ENCODE results near the gene ENG.
A peak's percentile ranks its signal among the peaks of the same experiment; 100 is the strongest.

ENG gene

GRCh38 chr9:127789179-127789578 is 65.3 kb downstream of the ENG start:
- ChIA-PET CTCF (interaction anchor here (1.9 to 5.8 kb wide), 4 partner anchors 9 to 132 kb away, joined by 6 to 25 read pairs (median 16); no protein-coding TSS in a partner anchor), POLR2A (interaction anchor here (0.5 kb wide), 1 partner anchor 128 kb away, joined by 4 read pairs; the partner anchor contains the start of gene ST6GALNAC4)
- DNase-seq (ENCODE audit: extremely low spot score): no peak
- TF ChIP-seq, protein P1, sequence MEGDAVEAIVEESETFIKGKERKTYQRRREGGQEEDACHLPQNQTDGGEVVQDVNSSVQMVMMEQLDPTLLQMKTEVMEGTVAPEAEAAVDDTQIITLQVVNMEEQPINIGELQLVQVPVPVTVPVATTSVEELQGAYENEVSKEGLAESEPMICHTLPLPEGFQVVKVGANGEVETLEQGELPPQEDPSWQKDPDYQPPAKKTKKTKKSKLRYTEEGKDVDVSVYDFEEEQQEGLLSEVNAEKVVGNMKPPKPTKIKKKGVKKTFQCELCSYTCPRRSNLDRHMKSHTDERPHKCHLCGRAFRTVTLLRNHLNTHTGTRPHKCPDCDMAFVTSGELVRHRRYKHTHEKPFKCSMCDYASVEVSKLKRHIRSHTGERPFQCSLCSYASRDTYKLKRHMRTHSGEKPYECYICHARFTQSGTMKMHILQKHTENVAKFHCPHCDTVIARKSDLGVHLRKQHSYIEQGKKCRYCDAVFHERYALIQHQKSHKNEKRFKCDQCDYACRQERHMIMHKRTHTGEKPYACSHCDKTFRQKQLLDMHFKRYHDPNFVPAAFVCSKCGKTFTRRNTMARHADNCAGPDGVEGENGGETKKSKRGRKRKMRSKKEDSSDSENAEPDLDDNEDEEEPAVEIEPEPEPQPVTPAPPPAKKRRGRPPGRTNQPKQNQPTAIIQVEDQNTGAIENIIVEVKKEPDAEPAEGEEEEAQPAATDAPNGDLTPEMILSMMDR (IDR thresholded peaks at IDR 0.05; ENCODE audit: control extremely low read depth, extremely low read depth, low read depth, missing control alignments): no peak

DNA sequence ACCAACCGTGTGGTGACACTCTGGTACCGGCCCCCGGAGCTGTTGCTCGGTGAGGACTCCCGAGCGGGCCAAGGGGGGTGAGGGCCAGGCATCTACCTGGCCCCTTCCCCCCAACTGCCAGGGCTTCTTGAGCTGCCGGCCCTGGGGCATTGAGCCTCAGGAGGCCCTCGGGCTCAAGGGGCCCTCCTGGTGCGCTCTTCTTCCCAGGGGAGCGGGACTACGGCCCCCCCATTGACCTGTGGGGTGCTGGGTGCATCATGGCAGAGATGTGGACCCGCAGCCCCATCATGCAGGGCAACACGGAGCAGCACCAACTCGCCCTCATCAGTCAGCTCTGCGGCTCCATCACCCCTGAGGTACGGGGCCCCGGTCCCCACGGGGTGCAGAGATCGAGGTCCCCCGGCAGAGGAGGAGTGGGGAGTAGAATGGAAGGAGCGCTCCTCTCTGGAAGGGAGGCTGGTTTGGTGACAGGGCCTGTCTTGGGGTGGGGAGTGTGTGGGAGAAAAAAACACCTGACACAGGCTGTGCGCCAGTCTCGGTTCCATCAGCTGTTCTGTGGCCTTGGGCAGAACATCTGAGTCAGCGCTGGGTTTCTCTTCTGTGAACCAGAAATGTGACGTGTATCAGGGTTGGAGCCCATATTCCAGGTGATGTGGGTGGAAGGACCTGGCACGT is 66.0 kb downstream of the ENG start:
- TF ChIP-seq, protein P1 (IDR thresholded peaks at IDR 0.05; ENCODE audit: control extremely low read depth, extremely low read depth, low read depth, missing control alignments): no peak
- ChIA-PET POLR2A (no interaction called here), CTCF (interaction anchor here (1.3 to 10.6 kb wide), 7 partner anchors 10 to 203 kb away, joined by 4 to 62 read pairs (median 10); partner anchors contain the start of gene TOR2A)
- no peak for DNase-seq (ENCODE audit: extremely low spot score)

- TF ChIP-seq, protein P1 (IDR thresholded peaks at IDR 0.05; ENCODE audit: control extremely low read depth, extremely low read depth, low read depth, missing control alignments): peak; percentile 18
- CTCF ChIA-PET: interaction anchor here (0.6 to 10.6 kb wide), 6 partner anchors 12 to 139 kb away, joined by 3 to 62 read pairs (median 16); partner anchors contain the start of gene TOR2A
- POLR2A ChIA-PET: interaction anchor here (0.6 kb wide), 1 partner anchor 14 kb away, joined by 3 read pairs; no protein-coding TSS in a partner anchor
- no peak for DNase-seq (ENCODE audit: extremely low spot score)
Observed at GRCh38 chr9:127786773-127787104, 67.7 kb downstream of the ENG start.

DNA sequence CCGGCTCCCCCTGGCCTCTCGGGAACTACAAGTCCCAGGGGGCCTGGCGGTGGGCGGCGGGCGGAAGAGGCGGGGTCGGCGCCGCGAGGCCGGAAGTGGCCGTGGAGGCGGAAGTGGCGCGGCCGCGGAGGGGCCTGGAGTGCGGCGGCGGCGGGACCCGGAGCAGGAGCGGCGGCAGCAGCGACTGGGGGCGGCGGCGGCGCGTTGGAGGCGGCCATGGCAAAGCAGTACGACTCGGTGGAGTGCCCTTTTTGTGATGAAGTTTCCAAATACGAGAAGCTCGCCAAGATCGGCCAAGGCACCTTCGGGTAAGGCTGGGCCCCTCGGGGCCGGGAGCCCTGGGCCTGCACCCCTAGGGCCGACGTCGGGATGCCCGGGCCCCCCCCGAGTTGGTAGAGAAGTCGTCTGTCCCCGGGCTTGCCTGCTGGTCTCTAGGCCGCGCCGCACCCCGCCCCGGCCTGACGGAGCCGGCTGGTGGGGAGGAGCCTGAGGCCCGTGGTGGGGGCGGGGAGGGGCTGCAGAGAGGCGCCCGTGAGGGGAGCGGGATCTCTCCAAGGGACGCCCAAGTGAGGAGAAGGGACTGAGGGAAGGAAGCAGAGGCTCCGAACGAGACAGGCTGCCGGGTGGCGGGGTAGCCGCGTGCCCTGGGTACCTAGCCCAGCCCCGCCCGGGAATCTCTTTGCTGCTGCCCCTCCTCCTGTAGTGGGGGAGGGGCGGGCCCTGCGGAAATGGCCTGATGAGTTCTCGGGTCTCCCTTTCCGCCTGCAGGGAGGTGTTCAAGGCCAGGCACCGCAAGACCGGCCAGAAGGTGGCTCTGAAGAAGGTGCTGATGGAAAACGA is 68.3 kb downstream of the ENG start, which contains the start of gene CDK9:
Gene CDK9 (plus strand): TSS at position 102 of the 840 bp plus-strand sequence. CDS start 115 bp downstream, at position 217.
- TF ChIP-seq, protein P1 (IDR thresholded peaks at IDR 0.05; ENCODE audit: control extremely low read depth, extremely low read depth, low read depth, missing control alignments): peak; percentile 28
- ChIA-PET CTCF (interaction anchor here (0.6 to 10.6 kb wide), 16 partner anchors 8 to 137 kb away, joined by 3 to 62 read pairs (median 4); partner anchors contain the start of gene TOR2A), POLR2A (interaction anchor here (0.7 to 1.5 kb wide), 4 partner anchors 11 to 131 kb away, joined by 3 to 6 read pairs (median 4); no protein-coding TSS in a partner anchor)
- peak; percentile 94 for DNase-seq (ENCODE audit: extremely low spot score)

DNA sequence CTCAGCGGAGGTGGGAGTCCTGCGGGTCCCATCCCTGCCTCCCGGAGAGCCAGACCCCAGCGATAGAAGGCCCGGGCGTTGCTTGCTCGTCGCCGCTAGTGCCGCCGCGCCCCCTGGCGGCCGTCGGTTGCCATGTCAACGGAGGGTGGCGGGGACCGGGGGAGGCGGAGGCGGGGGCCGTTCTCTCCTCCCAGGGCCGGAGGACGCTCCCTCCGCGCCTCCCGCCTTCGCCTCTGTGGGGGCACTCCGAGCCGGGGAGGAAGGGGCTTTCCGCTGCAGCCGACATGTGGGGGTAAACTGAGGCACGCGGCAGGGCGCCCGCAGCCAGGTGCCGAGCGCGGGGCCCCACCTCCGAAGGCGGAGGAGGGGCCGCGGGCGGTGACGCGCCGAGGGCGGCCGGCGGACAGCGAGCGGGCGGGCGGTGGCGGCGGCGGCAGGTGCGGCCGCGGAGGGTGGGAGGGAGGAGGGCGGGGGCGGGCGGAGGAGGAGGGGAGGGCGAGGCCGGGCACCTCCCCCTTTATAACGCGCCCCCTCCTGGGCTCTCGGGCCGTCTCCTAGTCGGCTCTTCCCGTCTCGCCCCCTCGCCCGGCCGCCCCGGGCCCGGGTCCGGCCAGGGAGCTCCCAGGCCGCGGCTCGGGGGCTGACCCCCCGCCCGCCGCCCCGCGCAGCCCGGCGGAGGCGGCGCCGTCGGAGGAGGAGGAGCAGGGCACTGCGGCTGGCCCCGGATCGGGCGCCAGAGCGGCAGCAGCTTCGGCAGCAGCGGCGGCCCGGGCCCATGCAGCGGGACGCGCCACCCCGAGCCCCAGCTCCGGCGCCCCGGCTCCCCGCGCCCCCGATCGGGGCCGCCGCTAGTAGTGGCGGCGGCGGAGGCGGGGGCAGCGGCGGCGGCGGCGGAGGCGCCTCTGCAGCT is 69.2 kb downstream of the ENG start:
- TF ChIP-seq, protein P1 (IDR thresholded peaks at IDR 0.05; ENCODE audit: control extremely low read depth, extremely low read depth, low read depth, missing control alignments): peak; percentile 75
- CTCF ChIA-PET: interaction anchor here (0.6 to 10.6 kb wide), 30 partner anchors 8 to 264 kb away, joined by 3 to 62 read pairs (median 4); partner anchors contain the start of gene TOR2A
- DNase-seq (ENCODE audit: extremely low spot score): peak; percentile 88
- POLR2A ChIA-PET: interaction anchor here (0.7 to 1.5 kb wide), 5 partner anchors 9 to 132 kb away, joined by 3 to 6 read pairs (median 3); no protein-coding TSS in a partner anchor
